PC-3 (cell line): ENCODE results near the gene SLMAP. TPM values are rescaled to one million over a fixed set of nuclear protein-coding genes. Genes with fewer than 3 reads are reported as not detected.
A peak's percentile ranks its signal among the peaks of the same experiment; 100 is the strongest.

Experiments
- ATAC-seq: fragments of 200-7000 bp; cut with Tn5 transposase; 2 replicates; pipeline ENCODE4 v1.9.1; 2020; ENCODE audit warnings: mild to moderate bottlenecking, moderate library complexity
- BruUV-seq: library from RNA; stranded (reverse); fragments of 400-500 nt; replicated peaks from 2 replicates; lab custom pipeline; 2021; lab: Mats Ljungman, UMichigan
- CTCF ChIA-PET: fragments of 300-600 bp; sonication (Branson Sonifier 250); formaldehyde crosslinking; loops from one replicate; lab custom pipeline; 2022; ENCODE audit warnings: antibody characterized with exemption; lab: Charles Lee
- POLR2A ChIA-PET: fragments of 300-600 bp; sonication (Branson Sonifier 250); formaldehyde crosslinking; loops from one replicate; lab custom pipeline; 2022; ENCODE audit warnings: antibody characterized with exemption; ENCODE audit not compliant: unreplicated experiment; lab: Charles Lee
- DNase-seq: peaks from one replicate; pipeline ENCODE4 v3.0.0-alpha.2; 2015
- H2AFZ ChIP-seq: fragments of 300-600 bp; sonication (generic); 2 replicates; pipeline ENCODE4 v1.6.0; 2016; ENCODE audit warnings: antibody characterized with exemption, low read length
- H3F3A ChIP-seq: fragments of 300-600 bp; sonication (generic); one replicate; pipeline ENCODE4 v1.6.0; 2017; ENCODE audit warnings: antibody characterized with exemption, low read length, control low read depth, mild to moderate bottlenecking; ENCODE audit not compliant: unreplicated experiment
- H3K27ac ChIP-seq: fragments of 300-600 bp; sonication (generic); 2 replicates; pipeline ENCODE4 v1.5.1; 2016; ENCODE audit warnings: mild to moderate bottlenecking, low read length
- H3K27me3 ChIP-seq: fragments of 300-600 bp; sonication (generic); 2 replicates; pipeline ENCODE4 v1.6.1; 2016; ENCODE audit warnings: low read length, mixed read lengths
- H3K36me3 ChIP-seq: fragments of 300-600 bp; sonication (generic); 2 replicates; pipeline ENCODE4 v1.6.1; 2016; ENCODE audit warnings: low read depth, mixed run types, low read length, mixed read lengths
- H3K4me1 ChIP-seq: fragments of 300-600 bp; sonication (generic); 2 replicates; pipeline ENCODE4 v1.5.1; 2016; ENCODE audit warnings: low read length; ENCODE audit not compliant: insufficient read depth
- H3K4me2 ChIP-seq: fragments of 300-600 bp; sonication (generic); 2 replicates; pipeline ENCODE4 v1.6.0; 2016; ENCODE audit warnings: low read length
- H3K4me3 ChIP-seq: fragments of 300-600 bp; sonication (generic); 2 replicates; pipeline ENCODE4 v1.5.1; 2016; ENCODE audit warnings: mild to moderate bottlenecking, low read length, mixed read lengths
- H3K79me2 ChIP-seq: fragments of 300-600 bp; sonication (generic); 2 replicates; pipeline ENCODE4 v1.6.1; 2017; ENCODE audit warnings: low read length, mixed read lengths
- H3K9ac ChIP-seq: fragments of 300-600 bp; sonication (generic); 2 replicates; pipeline ENCODE4 v1.6.0; 2016; ENCODE audit warnings: mild to moderate bottlenecking, low read length
- H3K9me2 ChIP-seq: fragments of 300-600 bp; sonication (generic); replicated peaks from 2 replicates; pipeline ENCODE4 v1.6.1; 2016; ENCODE audit warnings: mixed run types, low read length, mixed read lengths
- H3K9me3 ChIP-seq: fragments of 300-600 bp; sonication (generic); 2 replicates; pipeline ENCODE4 v1.6.1; 2016; ENCODE audit warnings: low read length, mixed read lengths
- H4K20me1 ChIP-seq: fragments of 300-600 bp; sonication (generic); 2 replicates; pipeline ENCODE4 v1.6.1; 2016; ENCODE audit warnings: low read length, mixed read lengths
- CTCF ChIP-seq: fragments of 300-600 bp; sonication (generic); conservative IDR thresholded peaks from 2 replicates; pipeline ENCODE4 v1.5.1; 2017; ENCODE audit warnings: antibody characterized with exemption, low read depth, mild to moderate bottlenecking, low read length
- EZH2 ChIP-seq: fragments of 300-600 bp; sonication (generic); IDR thresholded peaks from one replicate; pipeline ENCODE4 v1.6.1; 2017; ENCODE audit warnings: antibody characterized with exemption, mild to moderate bottlenecking, low read length; ENCODE audit not compliant: unreplicated experiment
- EZH2phosphoT487 ChIP-seq: fragments of 300-600 bp; sonication (generic); IDR thresholded peaks from 2 replicates; pipeline ENCODE4 v1.6.1; 2018; ENCODE audit warnings: mild to moderate bottlenecking, antibody characterized with exemption, low read length, borderline replicate concordance
- intact Hi-C: fragments of 100-400 bp; cut with micrococcal nuclease; formaldehyde crosslinking; loops from 2 replicates; pipeline ENCODE4 v1.9.0; 2023
- total RNA-seq: library from RNA; depleted of rRNA; stranded (reverse); fragments of >200 nt; gene quantifications from 2 replicates; pipeline ENCODE4 v1.2.3, GENCODE V29; 2014

The SLMAP gene
- total RNA-seq, 1 experiment from 2014 or later: 60.0 TPM

- H3K9me3 ChIP-seq: no peaks in the 10 kb centered on the region
- intact Hi-C loops: no loop called here
- H2AFZ ChIP-seq: no peak overlapping the region
- H3K79me2 ChIP-seq: peaks cover 94% of the 10 kb centered on the region
- DNase-seq (no peak), ATAC-seq (no peak)
- no peak overlapping the region for H3K9ac ChIP-seq
- peaks cover 31% of the 10 kb centered on the region for H3K4me1 ChIP-seq
- H3K4me2 ChIP-seq: no peak overlapping the region
- H3K27me3 ChIP-seq: no peaks in the 10 kb centered on the region
- no TSS peak for BruUV-seq
- H3K4me3 ChIP-seq: no peak overlapping the region
- H3F3A ChIP-seq: no peaks in the 10 kb centered on the region
- no peak overlapping the region for H3K27ac ChIP-seq
- peaks cover 41% of the 10 kb centered on the region for H4K20me1 ChIP-seq
- ChIA-PET CTCF (no interaction called here), POLR2A (no interaction called here)
- no peaks in the 10 kb centered on the region for H3K9me2 ChIP-seq
- no peaks in the 10 kb centered on the region for H3K36me3 ChIP-seq
- no peak for TF ChIP-seq CTCF
- no peak for TF ChIP-seq EZH2phosphoT487
- no peak for TF ChIP-seq EZH2
Observed at GRCh38 chr3:57785446-57785845, 29.3 kb downstream of the SLMAP start.

- POLR2A ChIA-PET: no interaction called here
- no peak overlapping the region for H3K4me2 ChIP-seq
Observed at GRCh38 chr3:57787867-57788623, 31.9 kb downstream of the SLMAP start.

More at GRCh38 chr3:57787867-57788623, 31.9 kb downstream of the SLMAP start:
- no peaks in the 10 kb centered on the region for H3K27me3 ChIP-seq
- ATAC-seq (peak; percentile 37), DNase-seq (peak; percentile 56)
- no peaks in the 10 kb centered on the region for H3F3A ChIP-seq
- peaks cover 95% of the 10 kb centered on the region for H3K79me2 ChIP-seq
- no peaks in the 10 kb centered on the region for H3K9me2 ChIP-seq
- peaks cover 36% of the 10 kb centered on the region for H4K20me1 ChIP-seq
- no peaks in the 10 kb centered on the region for H3K9me3 ChIP-seq
- no peak overlapping the region for H2AFZ ChIP-seq
- no peak for TF ChIP-seq EZH2
- no peak for TF ChIP-seq CTCF
- no peak for TF ChIP-seq EZH2phosphoT487
- H3K9ac ChIP-seq: no peak overlapping the region
- intact Hi-C loops: loop anchor here (2.0 kb wide), 1 partner anchor 15 kb away; no protein-coding TSS in a partner anchor
- H3K4me1 ChIP-seq: peaks cover 26% of the 10 kb centered on the region
- H3K36me3 ChIP-seq: no peaks in the 10 kb centered on the region
- H3K4me3 ChIP-seq: no peak overlapping the region
- CTCF ChIA-PET: no interaction called here
- BruUV-seq: no TSS peak
- no peak overlapping the region for H3K27ac ChIP-seq
